ENCODE measurements around the gene ADCY7.

DNA sequence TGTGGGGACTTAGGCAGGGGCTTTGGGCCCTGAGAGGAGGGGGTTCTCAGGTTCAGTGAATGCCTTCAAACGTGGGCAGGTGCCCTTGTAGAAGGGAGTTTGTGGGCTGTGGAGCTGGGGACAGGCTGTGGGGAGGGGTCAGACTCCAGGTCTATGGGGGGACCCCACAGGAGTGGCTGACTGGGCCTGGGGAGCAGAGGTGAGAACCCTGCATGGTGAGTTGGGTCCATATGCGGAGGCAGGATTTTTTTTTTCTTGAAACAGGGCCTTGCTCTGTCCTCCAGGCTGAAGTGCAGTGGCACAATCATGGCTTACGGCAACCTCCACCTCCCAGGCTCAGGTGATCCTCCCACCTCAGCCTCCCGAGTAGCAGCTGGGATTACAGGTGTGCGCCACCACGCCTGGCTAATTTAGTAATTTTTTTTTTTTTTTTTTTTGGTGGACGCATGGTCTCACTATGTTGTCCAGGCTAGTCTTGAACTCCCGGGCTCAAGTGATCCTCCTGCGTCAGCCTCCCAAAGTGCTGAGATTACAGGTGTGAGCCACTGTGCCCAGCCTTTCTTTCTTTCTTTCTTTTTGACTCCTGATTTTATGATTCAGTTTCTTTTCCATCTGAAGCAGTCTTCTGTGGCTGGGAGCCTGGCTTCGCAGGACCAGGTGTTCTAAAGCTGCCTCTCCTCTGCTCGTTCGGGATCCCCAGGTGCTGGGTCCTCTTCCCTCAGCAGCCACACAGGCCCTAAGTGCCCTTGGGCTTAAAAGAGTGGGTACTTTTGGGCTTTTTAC, 19.0 kb upstream of the ADCY7 start:
- TF ChIP-seq, protein P1, sequence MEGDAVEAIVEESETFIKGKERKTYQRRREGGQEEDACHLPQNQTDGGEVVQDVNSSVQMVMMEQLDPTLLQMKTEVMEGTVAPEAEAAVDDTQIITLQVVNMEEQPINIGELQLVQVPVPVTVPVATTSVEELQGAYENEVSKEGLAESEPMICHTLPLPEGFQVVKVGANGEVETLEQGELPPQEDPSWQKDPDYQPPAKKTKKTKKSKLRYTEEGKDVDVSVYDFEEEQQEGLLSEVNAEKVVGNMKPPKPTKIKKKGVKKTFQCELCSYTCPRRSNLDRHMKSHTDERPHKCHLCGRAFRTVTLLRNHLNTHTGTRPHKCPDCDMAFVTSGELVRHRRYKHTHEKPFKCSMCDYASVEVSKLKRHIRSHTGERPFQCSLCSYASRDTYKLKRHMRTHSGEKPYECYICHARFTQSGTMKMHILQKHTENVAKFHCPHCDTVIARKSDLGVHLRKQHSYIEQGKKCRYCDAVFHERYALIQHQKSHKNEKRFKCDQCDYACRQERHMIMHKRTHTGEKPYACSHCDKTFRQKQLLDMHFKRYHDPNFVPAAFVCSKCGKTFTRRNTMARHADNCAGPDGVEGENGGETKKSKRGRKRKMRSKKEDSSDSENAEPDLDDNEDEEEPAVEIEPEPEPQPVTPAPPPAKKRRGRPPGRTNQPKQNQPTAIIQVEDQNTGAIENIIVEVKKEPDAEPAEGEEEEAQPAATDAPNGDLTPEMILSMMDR (IDR thresholded peaks at IDR 0.05; ENCODE audit: insufficient read depth, low read depth, low read length), result no peak
- TF ChIP-seq EZH2 (IDR thresholded peaks at IDR 0.05; ENCODE audit: insufficient read depth, low read length), result no peak
